Renal cortex interstitium (tissue), 11 donors: ENCODE measurements around the gene HENMT1. TPM values are rescaled to one million over a fixed set of nuclear protein-coding genes. Genes with fewer than 3 reads are reported as not detected.
A peak's percentile ranks its signal among the peaks of the same experiment; 100 is the strongest.
"Not testable (repeated sequence)": the region's sequence is repeated elsewhere in the genome, so short reads cannot be mapped to it uniquely, and the experiment has no call there.

ENCODE experiments used
- DNase-seq, 11 donors: peaks; one replicate each; pipeline ENCODE4 v3.0.0-alpha.2; 2013; ENCODE audit warnings: low read depth in 9 of 11, low spot score in 4 of 11; ENCODE audit errors: extremely low read depth in 1 of 11
- polyA plus RNA-seq, 3 donors: library from polyadenylated mRNA; unstranded; fragments of 120-200 nt; gene quantifications; one replicate each; pipeline ENCODE4 v1.2.1, GENCODE V29; 2013; ENCODE audit not compliant: insufficient read length in 3 of 3

Gene HENMT1
- polyA plus RNA-seq, 3 donors, result 11.1 to 13.0 (median 11.6) TPM

DNA sequence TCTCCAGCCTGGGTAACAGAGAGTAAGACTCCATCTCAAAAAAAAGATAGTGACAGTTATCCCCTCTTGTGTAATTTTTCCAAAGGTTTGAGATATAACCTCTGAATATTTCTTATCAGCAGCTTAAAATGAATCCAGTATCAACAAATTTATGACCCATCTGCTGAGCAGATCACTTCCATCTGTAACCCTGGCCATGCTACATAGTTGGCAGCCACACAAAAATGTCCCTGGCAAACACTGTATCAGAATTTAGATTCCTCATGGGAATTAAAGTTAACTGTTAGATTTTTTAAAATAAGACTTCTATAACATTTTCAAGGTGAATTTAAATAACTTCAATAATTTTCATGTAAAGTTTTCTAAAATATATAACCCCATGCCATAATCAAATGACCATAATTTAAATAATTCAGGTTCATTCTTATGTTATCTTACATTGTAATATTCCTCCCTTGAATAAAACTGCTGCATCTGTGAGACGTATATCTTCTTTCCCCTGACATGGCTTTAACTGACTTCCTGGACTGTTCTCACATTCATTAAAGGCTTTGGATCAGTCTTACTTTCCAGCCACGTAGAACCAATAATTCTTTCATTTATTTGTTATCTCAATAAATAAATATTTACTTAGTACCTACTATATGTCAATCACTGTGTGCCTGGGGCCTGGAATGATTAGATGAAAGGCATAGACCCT lies 25.9 kb upstream of the HENMT1 start:
- DNase-seq, result no peak

DNA sequence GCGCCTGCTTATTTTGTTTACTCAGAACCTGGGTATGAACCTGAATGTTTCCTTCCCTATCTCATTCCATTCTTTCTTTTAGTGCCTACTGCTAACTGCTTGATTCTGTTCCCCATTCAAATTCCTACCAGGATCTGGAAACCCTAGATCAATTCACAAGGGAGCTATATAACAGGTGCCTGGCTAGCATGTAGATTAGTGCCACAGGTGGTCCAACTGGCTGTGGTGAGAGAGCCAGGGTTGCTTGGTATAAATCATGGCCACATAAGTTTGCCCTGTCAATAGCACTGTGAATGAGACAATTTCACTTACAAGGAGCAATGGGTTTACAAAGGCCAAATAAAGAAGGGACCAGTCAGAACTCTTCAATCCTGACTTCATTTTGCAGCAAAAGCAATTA lies 24.6 kb upstream of the HENMT1 start:
- DNase-seq, result no peak

DNA sequence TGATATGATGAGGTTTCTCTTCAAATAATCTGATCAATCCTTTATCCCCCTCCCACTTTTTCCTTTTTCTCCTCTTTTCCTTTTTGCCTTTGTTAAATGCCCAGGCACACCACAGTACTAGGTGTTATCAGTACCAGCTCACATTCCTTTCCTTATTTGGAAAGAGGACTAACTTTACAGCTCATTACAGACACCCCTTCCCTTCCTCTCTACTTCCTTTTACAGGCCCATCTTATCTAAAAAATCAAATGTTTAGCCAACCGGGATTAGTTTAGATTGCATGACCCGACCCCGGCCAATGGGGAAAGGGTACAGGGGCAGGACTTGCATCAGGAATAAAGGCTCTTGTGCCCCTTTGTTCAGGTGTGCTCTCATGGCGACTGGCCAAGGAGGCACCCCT lies 20.8 kb upstream of the HENMT1 start:
- not testable (repeated sequence) for DNase-seq

GRCh38 chr1:108679586-108680213 lies 18.8 kb upstream of the HENMT1 start:
- no peak for DNase-seq

- DNase-seq, result no peak
Measured at GRCh38 chr1:108678706-108679105, 17.8 kb upstream of the HENMT1 start.

- no peak for DNase-seq
Measured at GRCh38 chr1:108671143-108671542, 10.2 kb upstream of the HENMT1 start.

GRCh38 chr1:108670131-108670773 lies 9.4 kb upstream of the HENMT1 start:
- DNase-seq, result no peak

DNA sequence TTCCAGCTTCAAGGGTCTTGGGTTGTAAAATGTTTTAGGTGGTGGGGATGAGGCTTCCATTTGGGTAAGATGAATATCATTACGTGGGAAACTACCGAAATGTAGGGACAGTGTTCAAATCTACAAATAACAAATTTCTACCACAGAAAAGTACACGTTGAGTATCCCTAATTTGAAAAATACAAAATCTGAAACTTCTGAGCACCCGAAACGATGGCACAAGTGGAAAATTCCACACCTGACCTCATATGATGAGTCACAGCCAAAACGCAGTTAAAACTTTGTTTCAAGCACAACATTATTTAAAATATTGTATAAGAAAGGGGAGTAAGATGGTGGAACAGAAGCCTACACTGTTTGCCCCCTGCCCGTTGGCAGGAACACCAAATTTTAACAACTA lies 8.8 kb upstream of the HENMT1 start:
- no peak for DNase-seq

GRCh38 chr1:108668777-108669176 lies 7.9 kb upstream of the HENMT1 start:
- DNase-seq, result no peak

DNA sequence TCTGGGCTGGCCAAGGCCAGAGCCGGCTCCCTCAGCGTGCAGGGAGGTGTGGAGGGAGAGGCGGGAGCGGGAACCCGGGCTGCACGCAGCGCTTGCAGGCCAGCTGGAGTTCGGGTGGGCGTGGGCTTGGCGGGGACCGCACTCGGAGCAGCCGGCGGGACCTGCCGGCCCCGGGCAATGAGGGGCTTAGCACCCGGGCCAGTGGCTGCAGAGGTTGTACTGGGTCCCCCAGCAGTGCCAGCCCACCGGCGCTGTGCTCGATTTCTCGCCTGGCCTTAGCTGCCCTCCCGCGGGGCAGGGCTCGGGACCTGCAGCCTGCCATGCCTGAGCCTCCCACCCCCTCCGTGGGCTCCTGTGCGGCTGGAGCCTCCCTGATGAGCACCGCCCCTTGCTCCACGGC lies 6.5 kb upstream of the HENMT1 start:
- not testable (repeated sequence) for DNase-seq

- no peak for DNase-seq
Measured at GRCh38 chr1:108665771-108666170, 4.9 kb upstream of the HENMT1 start.

GRCh38 chr1:108665067-108665466 lies 4.2 kb upstream of the HENMT1 start:
- no peak for DNase-seq

DNA sequence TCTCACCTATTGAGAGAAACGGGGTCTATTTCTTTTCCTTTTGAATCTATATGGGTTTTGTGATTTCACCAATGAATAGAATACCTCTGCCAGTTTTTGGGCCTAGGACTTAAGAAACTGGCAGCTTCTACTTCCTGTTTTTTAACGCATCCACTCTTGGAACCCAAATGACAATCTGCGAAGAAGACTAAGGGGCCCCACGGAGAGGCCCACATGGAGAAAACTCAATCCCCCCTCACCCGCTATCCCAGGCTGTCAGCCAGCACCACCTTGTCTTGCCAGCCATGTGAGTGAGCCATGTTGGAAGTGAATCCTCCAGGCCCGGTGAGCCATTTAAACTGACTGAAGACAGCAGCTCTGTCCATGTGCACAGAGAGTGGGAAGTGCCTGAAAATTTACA lies 3.6 kb upstream of the HENMT1 start:
- DNase-seq, result no peak

- DNase-seq, result no peak
Measured at GRCh38 chr1:108663074-108663473, 2.2 kb upstream of the HENMT1 start.

- no peak for DNase-seq
Measured at GRCh38 chr1:108657356-108658080, 3.4 kb downstream of the HENMT1 start.

- no peak for DNase-seq
Measured at GRCh38 chr1:108653431-108654105, 7.3 kb downstream of the HENMT1 start.

DNA sequence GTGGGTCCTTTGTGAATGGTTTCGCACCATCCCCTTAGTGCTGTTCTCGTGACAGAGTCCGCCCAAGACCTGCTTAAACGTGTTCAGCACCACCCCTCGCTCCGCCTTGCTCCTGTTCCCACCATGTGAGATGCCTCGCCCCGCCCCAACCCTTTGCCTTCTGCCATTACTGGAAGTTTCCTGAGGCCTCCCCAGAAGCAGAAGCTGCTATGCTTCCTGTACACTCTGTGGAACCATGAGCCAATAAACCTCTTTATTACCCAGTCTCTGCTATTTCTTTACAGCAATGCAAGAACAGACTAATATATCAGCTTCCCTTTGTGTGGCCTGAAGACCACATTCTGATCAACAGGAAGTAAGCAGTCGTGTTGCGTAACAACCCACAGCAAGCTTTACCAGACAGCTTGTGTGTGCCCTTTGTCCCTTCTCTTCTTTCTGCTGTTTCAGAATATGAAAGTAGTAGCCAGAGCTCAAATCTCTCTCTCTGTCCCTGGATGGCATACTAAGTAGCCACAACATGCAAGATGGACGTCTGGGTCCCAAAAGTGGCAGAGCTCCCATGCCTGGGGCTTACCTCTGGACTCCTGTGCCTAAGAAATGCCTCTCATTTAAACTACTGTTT lies 14.1 kb downstream of the HENMT1 start:
- peak in 3 of 11 donors; percentile 15 to 34 (median 15) for DNase-seq

DNA sequence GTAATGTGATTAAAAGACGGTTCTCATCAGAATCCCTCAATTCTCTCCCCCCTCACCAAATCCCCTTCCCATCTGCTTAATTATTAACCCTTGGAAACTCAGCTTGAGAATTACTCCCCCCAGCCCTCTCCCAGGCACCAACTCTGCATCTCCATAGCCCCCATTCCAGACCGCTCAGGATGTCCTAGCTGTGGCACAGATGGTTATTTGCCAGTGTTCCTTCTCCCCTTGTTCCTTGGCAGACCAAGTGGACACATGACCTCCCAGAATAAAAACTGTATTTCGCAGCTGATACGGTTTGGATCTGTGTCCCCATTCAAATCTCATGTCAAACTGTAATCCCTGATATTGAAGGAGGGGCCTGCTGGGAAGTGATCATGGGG lies 14.6 kb downstream of the HENMT1 start:
- no peak for DNase-seq
